Measurements from ENCODE around the gene C19orf38. TPM values are rescaled to one million over a fixed set of nuclear protein-coding genes. Genes with fewer than 3 reads are reported as not detected.

Gene C19orf38
- total RNA-seq, 1 donor from 2014 or later: 4.2 TPM

- H3K27me3 ChIP-seq (ENCODE audit: control insufficient read depth in 3 of 3, insufficient read depth in 3 of 3, low read length in 3 of 3): no peaks in the 10 kb centered on the region
- H3K27ac ChIP-seq (ENCODE audit: low read depth, low read length): peak overlapping the region; percentile 93
- peak overlapping the region; percentile 22 to 41 (median 29) for H3K4me3 ChIP-seq (ENCODE audit: low read length in 3 of 3)
- H3K9ac ChIP-seq (ENCODE audit: low read depth in 1 of 3, low read length in 3 of 3): peak overlapping the region; percentile 48 to 80 (median 59)
- peaks cover 54 to 77% (median 73%) of the 10 kb centered on the region in 3 donors for H3K4me1 ChIP-seq (ENCODE audit: control insufficient read depth in 3 of 3, insufficient read depth in 3 of 3, low read length in 3 of 3)
- H3K9me3 ChIP-seq (ENCODE audit: control insufficient read depth in 3 of 3, low read length in 3 of 3): no peaks in the 10 kb centered on the region
- H3K36me3 ChIP-seq (ENCODE audit: control insufficient read depth in 3 of 3, insufficient read depth in 3 of 3, low read length in 3 of 3): no peaks in the 10 kb centered on the region
These were observed 50.4 kb downstream of the C19orf38 start for GRCh38 chr19:10898633-10899032.

GRCh38 chr19:10899151-10899653 is 51.0 kb downstream of the C19orf38 start:
- Histone ChIP-seq H3K9me3 (ENCODE audit: control insufficient read depth in 3 of 3, low read length in 3 of 3) (no peaks in the 10 kb centered on the region), H3K27ac (ENCODE audit: low read depth, low read length) (peak overlapping the region; percentile 93), H3K4me1 (ENCODE audit: control insufficient read depth in 3 of 3, insufficient read depth in 3 of 3, low read length in 3 of 3) (peaks cover 48 to 77% (median 71%) of the 10 kb centered on the region in 3 donors), H3K27me3 (ENCODE audit: control insufficient read depth in 3 of 3, insufficient read depth in 3 of 3, low read length in 3 of 3) (no peaks in the 10 kb centered on the region), H3K9ac (ENCODE audit: low read depth in 1 of 3, low read length in 3 of 3) (peak overlapping the region; percentile 68 to 80 (median 77)), H3K4me3 (ENCODE audit: low read length in 3 of 3) (peak overlapping the region in 2 of 3 donors; percentile 35 to 52), H3K36me3 (ENCODE audit: control insufficient read depth in 3 of 3, insufficient read depth in 3 of 3, low read length in 3 of 3) (no peaks in the 10 kb centered on the region)

GRCh38 chr19:10907925-10908324 is 59.7 kb downstream of the C19orf38 start:
- Histone ChIP-seq H3K27me3 (ENCODE audit: control insufficient read depth in 3 of 3, insufficient read depth in 3 of 3, low read length in 3 of 3) (no peaks in the 10 kb centered on the region), H3K36me3 (ENCODE audit: control insufficient read depth in 3 of 3, insufficient read depth in 3 of 3, low read length in 3 of 3) (peaks cover 37 to 44% (median 37%) of the 10 kb centered on the region in 3 donors), H3K4me3 (ENCODE audit: low read length in 3 of 3) (no peak overlapping the region), H3K9me3 (ENCODE audit: control insufficient read depth in 3 of 3, low read length in 3 of 3) (no peaks in the 10 kb centered on the region), H3K4me1 (ENCODE audit: control insufficient read depth in 3 of 3, insufficient read depth in 3 of 3, low read length in 3 of 3) (peaks cover 18 to 32% (median 24%) of the 10 kb centered on the region in 3 donors), H3K9ac (ENCODE audit: low read depth in 1 of 3, low read length in 3 of 3) (no peak overlapping the region), H3K27ac (ENCODE audit: low read depth, low read length) (no peak overlapping the region)

GRCh38 chr19:10908380-10908960 is 60.3 kb downstream of the C19orf38 start:
- no peak overlapping the region for H3K9ac ChIP-seq (ENCODE audit: low read depth in 1 of 3, low read length in 3 of 3)
- peaks cover 18 to 33% (median 24%) of the 10 kb centered on the region in 3 donors for H3K4me1 ChIP-seq (ENCODE audit: control insufficient read depth in 3 of 3, insufficient read depth in 3 of 3, low read length in 3 of 3)
- no peaks in the 10 kb centered on the region for H3K9me3 ChIP-seq (ENCODE audit: control insufficient read depth in 3 of 3, low read length in 3 of 3)
- no peaks in the 10 kb centered on the region for H3K27me3 ChIP-seq (ENCODE audit: control insufficient read depth in 3 of 3, insufficient read depth in 3 of 3, low read length in 3 of 3)
- H3K36me3 ChIP-seq (ENCODE audit: control insufficient read depth in 3 of 3, insufficient read depth in 3 of 3, low read length in 3 of 3): peaks cover 37 to 44% (median 37%) of the 10 kb centered on the region in 3 donors
- H3K4me3 ChIP-seq (ENCODE audit: low read length in 3 of 3): no peak overlapping the region
- H3K27ac ChIP-seq (ENCODE audit: low read depth, low read length): no peak overlapping the region

GRCh38 chr19:10911579-10912363 is 63.6 kb downstream of the C19orf38 start:
- H3K36me3 ChIP-seq (ENCODE audit: control insufficient read depth in 3 of 3, insufficient read depth in 3 of 3, low read length in 3 of 3): peaks cover 45 to 63% (median 53%) of the 10 kb centered on the region in 3 donors
- H3K9ac ChIP-seq (ENCODE audit: low read depth in 1 of 3, low read length in 3 of 3): peak overlapping the region; percentile 27 to 54 (median 38)
- no peaks in the 10 kb centered on the region for H3K27me3 ChIP-seq (ENCODE audit: control insufficient read depth in 3 of 3, insufficient read depth in 3 of 3, low read length in 3 of 3)
- H3K9me3 ChIP-seq (ENCODE audit: control insufficient read depth in 3 of 3, low read length in 3 of 3): no peaks in the 10 kb centered on the region
- H3K4me3 ChIP-seq (ENCODE audit: low read length in 3 of 3): no peak overlapping the region
- peak overlapping the region; percentile 85 for H3K27ac ChIP-seq (ENCODE audit: low read depth, low read length)
- peaks cover 24 to 46% (median 28%) of the 10 kb centered on the region in 3 donors for H3K4me1 ChIP-seq (ENCODE audit: control insufficient read depth in 3 of 3, insufficient read depth in 3 of 3, low read length in 3 of 3)

GRCh38 chr19:10912619-10913018 is 64.4 kb downstream of the C19orf38 start:
- H3K9me3 ChIP-seq (ENCODE audit: control insufficient read depth in 3 of 3, low read length in 3 of 3): no peaks in the 10 kb centered on the region
- H3K36me3 ChIP-seq (ENCODE audit: control insufficient read depth in 3 of 3, insufficient read depth in 3 of 3, low read length in 3 of 3): peaks cover 44 to 60% (median 50%) of the 10 kb centered on the region in 3 donors
- H3K4me3 ChIP-seq (ENCODE audit: low read length in 3 of 3): no peak overlapping the region
- no peak overlapping the region for H3K9ac ChIP-seq (ENCODE audit: low read depth in 1 of 3, low read length in 3 of 3)
- H3K27ac ChIP-seq (ENCODE audit: low read depth, low read length): peak overlapping the region; percentile 85
- peaks cover 24 to 46% (median 28%) of the 10 kb centered on the region in 3 donors for H3K4me1 ChIP-seq (ENCODE audit: control insufficient read depth in 3 of 3, insufficient read depth in 3 of 3, low read length in 3 of 3)
- no peaks in the 10 kb centered on the region for H3K27me3 ChIP-seq (ENCODE audit: control insufficient read depth in 3 of 3, insufficient read depth in 3 of 3, low read length in 3 of 3)

GRCh38 chr19:10913716-10914340 is 65.6 kb downstream of the C19orf38 start:
- no peaks in the 10 kb centered on the region for H3K9me3 ChIP-seq (ENCODE audit: control insufficient read depth in 3 of 3, low read length in 3 of 3)
- no peak overlapping the region for H3K27ac ChIP-seq (ENCODE audit: low read depth, low read length)
- H3K27me3 ChIP-seq (ENCODE audit: control insufficient read depth in 3 of 3, insufficient read depth in 3 of 3, low read length in 3 of 3): no peaks in the 10 kb centered on the region
- H3K36me3 ChIP-seq (ENCODE audit: control insufficient read depth in 3 of 3, insufficient read depth in 3 of 3, low read length in 3 of 3): peaks cover 42 to 61% (median 42%) of the 10 kb centered on the region in 3 donors
- H3K9ac ChIP-seq (ENCODE audit: low read depth in 1 of 3, low read length in 3 of 3): peak overlapping the region in 1 of 3 donors; percentile 50
- H3K4me3 ChIP-seq (ENCODE audit: low read length in 3 of 3): no peak overlapping the region
- peaks cover 24 to 50% (median 32%) of the 10 kb centered on the region in 3 donors for H3K4me1 ChIP-seq (ENCODE audit: control insufficient read depth in 3 of 3, insufficient read depth in 3 of 3, low read length in 3 of 3)

GRCh38 chr19:10915130-10916091 is 67.2 kb downstream of the C19orf38 start:
- H3K9ac ChIP-seq (ENCODE audit: low read depth in 1 of 3, low read length in 3 of 3): peak overlapping the region in 2 of 3 donors; percentile 43 to 60
- H3K4me3 ChIP-seq (ENCODE audit: low read length in 3 of 3): no peak overlapping the region
- H3K9me3 ChIP-seq (ENCODE audit: control insufficient read depth in 3 of 3, low read length in 3 of 3): no peaks in the 10 kb centered on the region
- H3K36me3 ChIP-seq (ENCODE audit: control insufficient read depth in 3 of 3, insufficient read depth in 3 of 3, low read length in 3 of 3): peaks cover 48 to 68% (median 48%) of the 10 kb centered on the region in 3 donors
- no peaks in the 10 kb centered on the region for H3K27me3 ChIP-seq (ENCODE audit: control insufficient read depth in 3 of 3, insufficient read depth in 3 of 3, low read length in 3 of 3)
- peak overlapping the region; percentile 36 for H3K27ac ChIP-seq (ENCODE audit: low read depth, low read length)
- H3K4me1 ChIP-seq (ENCODE audit: control insufficient read depth in 3 of 3, insufficient read depth in 3 of 3, low read length in 3 of 3): peaks cover 31 to 66% (median 48%) of the 10 kb centered on the region in 3 donors

- Histone ChIP-seq H3K27ac (ENCODE audit: low read depth, low read length) (peak overlapping the region; percentile 36), H3K27me3 (ENCODE audit: control insufficient read depth in 3 of 3, insufficient read depth in 3 of 3, low read length in 3 of 3) (no peaks in the 10 kb centered on the region), H3K9me3 (ENCODE audit: control insufficient read depth in 3 of 3, low read length in 3 of 3) (no peaks in the 10 kb centered on the region), H3K4me3 (ENCODE audit: low read length in 3 of 3) (no peak overlapping the region), H3K4me1 (ENCODE audit: control insufficient read depth in 3 of 3, insufficient read depth in 3 of 3, low read length in 3 of 3) (peaks cover 26 to 63% (median 43%) of the 10 kb centered on the region in 3 donors), H3K9ac (ENCODE audit: low read depth in 1 of 3, low read length in 3 of 3) (no peak overlapping the region), H3K36me3 (ENCODE audit: control insufficient read depth in 3 of 3, insufficient read depth in 3 of 3, low read length in 3 of 3) (peaks cover 48 to 73% (median 59%) of the 10 kb centered on the region in 3 donors)
These were observed 68.4 kb downstream of the C19orf38 start for GRCh38 chr19:10916602-10917001.

Measured in skeletal muscle tissue (tissue), 4 donors.